ENCODE data around the gene KLK4. TPM values are rescaled to one million over a fixed set of nuclear protein-coding genes. Genes with fewer than 3 reads are reported as not detected.

KLK4 gene, protein sequence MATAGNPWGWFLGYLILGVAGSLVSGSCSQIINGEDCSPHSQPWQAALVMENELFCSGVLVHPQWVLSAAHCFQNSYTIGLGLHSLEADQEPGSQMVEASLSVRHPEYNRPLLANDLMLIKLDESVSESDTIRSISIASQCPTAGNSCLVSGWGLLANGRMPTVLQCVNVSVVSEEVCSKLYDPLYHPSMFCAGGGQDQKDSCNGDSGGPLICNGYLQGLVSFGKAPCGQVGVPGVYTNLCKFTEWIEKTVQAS
- total RNA-seq, result not detected in 2 replicates

GRCh38 chr19:50911206-50912101, at the start of gene KLK4:
TSS of gene KLK4 (minus strand) at chr19:50911395. CDS start at chr19:50910738, 657 bp downstream.
- peaks cover 2% of the 10 kb centered on the region for H3K4me1 Mint-ChIP-seq
- no peak within 1 kb of the TSS for H3K27ac Mint-ChIP-seq
- H3K27me3 Mint-ChIP-seq, result peaks cover 35% of the 10 kb centered on the region
- no peaks in the 10 kb centered on the region for H3K9me3 Mint-ChIP-seq
- intact Hi-C loops (cut with micrococcal nuclease), result no loop called here
- H3K4me3 Mint-ChIP-seq, result no peak within 1 kb of the TSS
- no peaks in the 10 kb centered on the region for H3K36me3 Mint-ChIP-seq (ENCODE audit: low read depth)
- no peak for DNase-seq

GRCh38 chr19:50959731-50960500, 48.7 kb upstream of the KLK4 start:
- no peaks in the 10 kb centered on the region for H3K36me3 Mint-ChIP-seq (ENCODE audit: low read depth)
- peaks cover 4% of the 10 kb centered on the region for H3K9me3 Mint-ChIP-seq
- intact Hi-C loops (cut with micrococcal nuclease), result no loop called here
- H3K4me1 Mint-ChIP-seq, result no peaks in the 10 kb centered on the region
- H3K27ac Mint-ChIP-seq, result no peak overlapping the region
- peaks cover 4% of the 10 kb centered on the region for H3K27me3 Mint-ChIP-seq
- no peak overlapping the region for H3K4me3 Mint-ChIP-seq
- no peak for DNase-seq

GRCh38 chr19:50957587-50957986, 46.4 kb upstream of the KLK4 start:
- intact Hi-C loops (cut with micrococcal nuclease), result no loop called here
- H3K27ac Mint-ChIP-seq, result no peak overlapping the region
- no peaks in the 10 kb centered on the region for H3K36me3 Mint-ChIP-seq (ENCODE audit: low read depth)
- no peak for DNase-seq
- H3K4me3 Mint-ChIP-seq, result no peak overlapping the region
- H3K9me3 Mint-ChIP-seq, result peaks cover 3% of the 10 kb centered on the region
- H3K27me3 Mint-ChIP-seq, result peaks cover 6% of the 10 kb centered on the region
- H3K4me1 Mint-ChIP-seq, result no peaks in the 10 kb centered on the region

- Mint-ChIP-seq H3K9me3 (no peaks in the 10 kb centered on the region), H3K27me3 (peaks cover 4% of the 10 kb centered on the region), H3K27ac (no peak within 1 kb of the TSS), H3K4me1 (no peaks in the 10 kb centered on the region), H3K4me3 (no peak within 1 kb of the TSS), H3K36me3 (ENCODE audit: low read depth) (no peaks in the 10 kb centered on the region)
- no peak for DNase-seq
- intact Hi-C loops (cut with micrococcal nuclease), result no loop called here
Observed at GRCh38 chr19:50952910-50953309, 41.7 kb upstream of the KLK4 start, which contains the start of gene KLK5. TSS of gene KLK5 (minus strand) at chr19:50953038. CDS start at chr19:50952657, 381 bp downstream.

- DNase-seq, result no peak
Observed at GRCh38 chr19:50949861-50950260, 38.7 kb upstream of the KLK4 start.

GRCh38 chr19:50947123-50947522, 35.9 kb upstream of the KLK4 start:
- no peaks in the 10 kb centered on the region for H3K27me3 Mint-ChIP-seq

More at GRCh38 chr19:50949861-50950260, 38.7 kb upstream of the KLK4 start:
- intact Hi-C loops (cut with micrococcal nuclease), result no loop called here
- no peaks in the 10 kb centered on the region for H3K9me3 Mint-ChIP-seq
- no peaks in the 10 kb centered on the region for H3K4me1 Mint-ChIP-seq
- no peaks in the 10 kb centered on the region for H3K36me3 Mint-ChIP-seq (ENCODE audit: low read depth)
- H3K27me3 Mint-ChIP-seq, result peaks cover 2% of the 10 kb centered on the region
- H3K4me3 Mint-ChIP-seq, result no peak overlapping the region
- no peak overlapping the region for H3K27ac Mint-ChIP-seq

DNA sequence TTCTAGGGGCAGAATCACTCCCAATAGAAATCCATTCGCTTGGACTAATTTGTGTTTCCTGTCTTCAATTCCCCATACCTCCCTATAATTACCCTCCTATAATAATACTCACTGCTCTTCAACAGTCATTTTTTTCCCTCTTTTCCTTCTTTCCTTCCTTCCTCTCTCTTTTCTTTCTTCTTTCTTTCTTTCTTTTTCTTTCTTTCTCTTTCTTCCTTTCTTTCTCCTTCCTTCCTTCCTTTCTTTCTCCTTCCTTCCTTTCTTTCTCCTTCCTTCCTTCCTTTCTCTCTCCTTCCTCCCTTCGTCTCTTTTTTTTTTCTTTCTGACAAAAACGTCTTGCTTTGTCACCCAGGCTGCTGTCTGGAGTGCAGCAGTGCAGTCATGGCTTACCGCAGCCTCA, 33.6 kb upstream of the KLK4 start:
- no peaks in the 10 kb centered on the region for H3K9me3 Mint-ChIP-seq
- no peak overlapping the region for H3K4me3 Mint-ChIP-seq

More at GRCh38 chr19:50947123-50947522, 35.9 kb upstream of the KLK4 start:
- Mint-ChIP-seq H3K9me3 (no peaks in the 10 kb centered on the region), H3K4me1 (no peaks in the 10 kb centered on the region), H3K36me3 (ENCODE audit: low read depth) (no peaks in the 10 kb centered on the region), H3K27ac (no peak overlapping the region), H3K4me3 (no peak overlapping the region)
- no peak for DNase-seq
- intact Hi-C loops (cut with micrococcal nuclease), result no loop called here

DNA sequence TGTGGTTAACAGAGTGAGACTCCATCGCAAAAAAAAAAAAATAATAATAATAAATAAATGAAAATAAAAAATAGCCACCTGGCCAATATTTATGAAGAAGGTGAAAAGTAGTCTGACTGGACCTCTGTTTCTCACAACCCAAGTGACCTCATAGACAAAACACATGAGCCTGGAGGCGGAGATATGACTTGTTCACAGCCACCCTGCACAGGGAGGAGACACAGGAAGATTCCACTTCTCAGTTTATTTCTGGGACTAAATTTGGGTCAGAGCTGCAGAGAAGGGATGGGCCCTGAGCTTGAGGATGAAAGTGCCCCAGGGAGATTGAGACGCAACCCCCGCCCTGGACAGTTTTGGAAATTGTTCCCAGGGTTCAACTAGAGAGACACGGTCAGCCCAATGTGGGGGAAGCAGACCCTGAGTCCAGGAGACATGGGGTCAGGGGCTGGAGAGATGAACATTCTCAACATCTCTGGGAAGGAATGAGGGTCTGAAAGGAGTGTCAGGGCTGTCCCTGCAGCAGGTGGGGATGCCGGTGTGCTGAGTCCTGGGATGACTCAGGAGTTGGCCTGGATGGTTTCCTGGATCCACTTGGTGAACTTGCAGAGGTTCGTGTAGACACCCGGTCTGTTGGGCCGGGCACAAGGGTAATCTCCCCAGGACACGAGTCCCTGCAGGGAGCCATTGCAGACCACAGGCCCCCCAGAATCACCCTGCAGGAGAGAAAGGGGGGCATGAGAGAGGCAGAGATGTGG, 32.1 kb upstream of the KLK4 start:
- H3K4me3 Mint-ChIP-seq, result no peak overlapping the region
- H3K27me3 Mint-ChIP-seq, result no peaks in the 10 kb centered on the region
- H3K9me3 Mint-ChIP-seq, result peaks cover 5% of the 10 kb centered on the region
- intact Hi-C loops (cut with micrococcal nuclease), result no loop called here
- no peak for DNase-seq
- no peaks in the 10 kb centered on the region for H3K36me3 Mint-ChIP-seq (ENCODE audit: low read depth)
- H3K27ac Mint-ChIP-seq, result no peak overlapping the region
- no peaks in the 10 kb centered on the region for H3K4me1 Mint-ChIP-seq

More for the DNA sequence above, 33.6 kb upstream of the KLK4 start:
- Mint-ChIP-seq H3K4me1 (no peaks in the 10 kb centered on the region), H3K27ac (no peak overlapping the region), H3K36me3 (ENCODE audit: low read depth) (no peaks in the 10 kb centered on the region), H3K27me3 (no peaks in the 10 kb centered on the region)
- no peak for DNase-seq
- intact Hi-C loops (cut with micrococcal nuclease), result no loop called here

GRCh38 chr19:50939596-50939995, 28.4 kb upstream of the KLK4 start:
- intact Hi-C loops (cut with micrococcal nuclease), result no loop called here
- Mint-ChIP-seq H3K36me3 (ENCODE audit: low read depth) (no peaks in the 10 kb centered on the region), H3K4me1 (no peaks in the 10 kb centered on the region)

DNA sequence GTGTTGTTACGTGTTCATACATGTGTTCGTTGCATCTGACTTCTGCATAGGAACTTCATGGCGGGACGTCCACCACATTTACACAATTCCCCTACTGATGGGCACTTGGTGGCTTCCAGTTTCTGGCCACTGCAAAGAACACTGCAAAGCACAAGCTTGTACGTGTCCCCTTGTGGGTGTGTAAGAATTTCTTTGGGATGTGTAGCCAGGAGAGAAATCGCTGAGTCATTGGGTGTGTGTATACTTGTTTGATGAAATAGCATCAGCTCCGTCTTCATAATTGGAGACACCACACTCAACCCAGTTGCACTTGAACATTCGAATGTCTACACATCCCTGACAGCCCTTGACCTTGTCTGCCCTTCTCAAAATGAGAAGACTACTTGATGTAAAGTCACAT, 22.4 kb upstream of the KLK4 start:
- H3K4me1 Mint-ChIP-seq, result peaks cover 2% of the 10 kb centered on the region
- H3K4me3 Mint-ChIP-seq, result no peak overlapping the region
- intact Hi-C loops (cut with micrococcal nuclease), result no loop called here
- H3K36me3 Mint-ChIP-seq (ENCODE audit: low read depth), result no peaks in the 10 kb centered on the region
- H3K9me3 Mint-ChIP-seq, result no peaks in the 10 kb centered on the region
- DNase-seq, result no peak
- peaks cover 9% of the 10 kb centered on the region for H3K27me3 Mint-ChIP-seq
- H3K27ac Mint-ChIP-seq, result no peak overlapping the region

More at GRCh38 chr19:50939596-50939995, 28.4 kb upstream of the KLK4 start:
- no peak overlapping the region for H3K27ac Mint-ChIP-seq
- DNase-seq, result no peak
- no peak overlapping the region for H3K4me3 Mint-ChIP-seq
- peaks cover 5% of the 10 kb centered on the region for H3K9me3 Mint-ChIP-seq
- no peaks in the 10 kb centered on the region for H3K27me3 Mint-ChIP-seq

DNA sequence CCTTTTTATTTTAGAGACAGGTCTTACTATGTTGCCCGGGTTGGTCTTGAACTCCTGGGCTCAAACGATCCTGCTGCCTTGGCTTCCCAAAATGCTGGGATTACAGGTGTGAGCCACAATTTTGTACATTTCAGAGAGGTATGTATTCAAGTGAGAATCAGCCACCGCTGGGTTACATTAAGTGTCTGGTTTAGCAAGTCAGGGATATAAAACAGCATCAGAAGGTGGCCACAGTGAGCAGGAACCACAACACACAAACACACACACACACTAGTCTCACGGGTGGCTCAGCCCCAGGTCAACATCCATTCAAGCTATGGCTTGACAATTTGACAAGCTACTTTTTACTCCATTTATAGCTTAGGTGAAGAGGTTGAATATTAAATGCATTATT, 21.5 kb upstream of the KLK4 start:
- intact Hi-C loops (cut with micrococcal nuclease), result no loop called here
- Mint-ChIP-seq H3K27me3 (peaks cover 9% of the 10 kb centered on the region), H3K4me1 (peaks cover 2% of the 10 kb centered on the region), H3K27ac (no peak overlapping the region), H3K36me3 (ENCODE audit: low read depth) (no peaks in the 10 kb centered on the region), H3K9me3 (no peaks in the 10 kb centered on the region), H3K4me3 (no peak overlapping the region)
- no peak for DNase-seq

- Mint-ChIP-seq H3K27ac (no peak overlapping the region), H3K4me3 (no peak overlapping the region), H3K27me3 (peaks cover 9% of the 10 kb centered on the region), H3K36me3 (ENCODE audit: low read depth) (no peaks in the 10 kb centered on the region), H3K4me1 (peaks cover 2% of the 10 kb centered on the region), H3K9me3 (no peaks in the 10 kb centered on the region)
- no peak for DNase-seq
- intact Hi-C loops (cut with micrococcal nuclease), result no loop called here
Observed at GRCh38 chr19:50932018-50932689, 21.0 kb upstream of the KLK4 start.

DNA sequence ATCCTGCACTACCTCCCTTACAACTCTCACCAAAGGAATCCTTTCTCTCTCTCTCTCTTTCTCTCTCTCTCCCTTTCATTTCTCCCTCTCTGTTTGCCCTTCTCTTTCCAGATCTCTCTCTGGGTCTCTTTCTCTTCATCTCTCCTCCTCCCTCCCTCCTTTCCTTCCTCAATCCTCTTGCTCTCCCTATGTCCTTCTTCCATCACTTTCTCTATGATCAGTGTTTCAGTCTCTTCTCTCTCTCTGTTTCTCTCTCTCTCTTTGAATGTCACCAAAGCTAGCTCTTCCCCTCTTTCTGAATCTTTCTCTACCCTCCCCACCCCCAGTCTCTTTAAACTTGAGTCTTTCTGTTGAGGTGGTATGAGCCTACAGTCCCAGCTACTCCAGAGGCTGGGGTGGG, 19.8 kb upstream of the KLK4 start:
- no peak for DNase-seq
- H3K27me3 Mint-ChIP-seq, result peaks cover 9% of the 10 kb centered on the region
- no peaks in the 10 kb centered on the region for H3K36me3 Mint-ChIP-seq (ENCODE audit: low read depth)
- no peaks in the 10 kb centered on the region for H3K9me3 Mint-ChIP-seq
- H3K4me1 Mint-ChIP-seq, result peaks cover 2% of the 10 kb centered on the region
- H3K27ac Mint-ChIP-seq, result no peak overlapping the region
- H3K4me3 Mint-ChIP-seq, result no peak overlapping the region
- intact Hi-C loops (cut with micrococcal nuclease), result no loop called here

All from activated CD4-positive, alpha-beta T cell treated with anti-CD3 and anti-CD28 coated beads, Interleukin-2, amount 10 ng/mL, durations not matched to agents 24 days and 14 days (primary cell).